ENCODE data around the gene INTS11.

INTS11 gene

DNA sequence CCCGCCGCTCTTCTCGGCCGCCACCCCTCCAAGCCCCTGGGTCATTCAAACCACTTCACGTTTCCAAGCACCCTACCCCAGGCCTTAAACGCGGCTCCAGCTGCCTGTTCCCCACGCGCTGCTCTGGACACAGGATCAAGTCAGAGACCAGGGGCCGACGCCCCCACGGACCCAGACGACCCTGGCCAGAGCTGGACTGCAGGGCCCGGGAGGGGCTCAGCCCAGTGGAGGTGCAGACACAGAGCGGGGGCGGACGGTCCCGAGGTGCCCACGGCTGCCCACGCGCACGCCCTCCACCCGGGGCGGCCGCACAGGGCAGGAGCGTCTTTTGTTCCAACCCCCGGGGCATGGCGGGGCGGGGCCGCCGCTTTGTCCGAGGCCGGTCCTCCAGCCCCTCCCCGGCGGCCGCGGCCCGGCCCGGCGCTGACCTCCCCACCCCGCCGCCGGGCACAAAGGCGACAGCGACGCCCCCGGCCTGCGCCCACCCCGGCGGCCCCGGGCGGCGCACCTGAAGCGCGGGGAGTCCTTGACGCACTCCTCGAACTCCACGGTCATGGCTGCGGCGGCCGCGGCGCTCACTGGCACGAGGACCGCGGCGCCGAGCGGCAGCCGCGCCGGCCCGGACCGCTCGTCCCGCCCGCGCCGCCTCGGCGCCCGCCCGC is 17.1 kb downstream of the INTS11 start:
- peak overlapping the region; percentile 75 for H3K9ac ChIP-seq (ENCODE audit: insufficient read length)
- no peak for DNase-seq (ENCODE audit: low read depth, low spot score)
- H3K9me3 ChIP-seq (ENCODE audit: low read depth, low read length) = no peaks in the 10 kb centered on the region
- peak overlapping the region; percentile 62; the same call in 1 of the 2 replicates for H3K27ac ChIP-seq
- peaks cover 13% of the 10 kb centered on the region; the same call in 1 of the 2 replicates for H3K36me3 ChIP-seq (ENCODE audit: insufficient read depth, low read length)
- TF ChIP-seq EZH2 (IDR thresholded peaks at IDR 0.05) = no peak
- TF ChIP-seq FOXP2 (optimal IDR thresholded peaks at IDR 0.05; ENCODE audit: control extremely low read depth, extremely low read length, insufficient read depth) = no peak
- no peak for TF ChIP-seq POLR2AphosphoS5 (IDR thresholded peaks at IDR 0.05; ENCODE audit: borderline replicate concordance, low read depth, low read length)
- H3K4me3 ChIP-seq = peak overlapping the region; percentile 85

DNA sequence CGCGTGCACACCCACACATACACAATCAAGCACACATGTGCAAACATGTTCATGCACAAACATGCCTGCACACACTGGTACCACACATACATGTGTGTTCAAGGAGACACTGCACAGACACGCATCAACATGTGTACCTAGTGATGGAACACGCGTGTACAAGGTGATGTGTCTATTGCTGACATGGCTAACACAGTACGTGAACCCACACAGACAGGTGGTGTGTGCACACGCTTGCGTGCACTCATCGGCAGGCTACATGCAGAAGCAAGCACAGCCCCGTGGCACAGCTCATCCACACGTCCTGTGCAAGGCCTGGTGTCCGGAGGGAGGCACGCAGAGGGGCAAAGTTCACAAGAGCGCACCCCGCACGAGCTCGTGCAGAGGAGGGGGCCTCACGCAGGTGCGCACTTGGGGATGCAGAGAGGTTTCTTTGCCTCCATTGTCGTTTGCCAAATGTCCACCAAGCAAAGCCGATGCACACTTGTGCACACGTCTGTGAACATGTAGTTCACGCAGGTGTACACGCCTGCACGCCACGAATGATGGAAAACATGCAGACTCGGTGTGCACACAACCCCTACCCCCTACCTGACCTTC is 17.7 kb downstream of the INTS11 start:
- peak overlapping the region; percentile 75 for H3K9ac ChIP-seq (ENCODE audit: insufficient read length)
- no peak overlapping the region; the same call in 1 of the 2 replicates for H3K27ac ChIP-seq
- H3K36me3 ChIP-seq (ENCODE audit: insufficient read depth, low read length) = peaks cover 10% of the 10 kb centered on the region; the same call in 1 of the 2 replicates
- peak overlapping the region; percentile 85 for H3K4me3 ChIP-seq
- TF ChIP-seq FOXP2 (optimal IDR thresholded peaks at IDR 0.05; ENCODE audit: control extremely low read depth, extremely low read length, insufficient read depth) (no peak), POLR2AphosphoS5 (IDR thresholded peaks at IDR 0.05; ENCODE audit: borderline replicate concordance, low read depth, low read length) (no peak), EZH2 (IDR thresholded peaks at IDR 0.05) (no peak)
- no peaks in the 10 kb centered on the region for H3K9me3 ChIP-seq (ENCODE audit: low read depth, low read length)
- no peak for DNase-seq (ENCODE audit: low read depth, low spot score)

DNA sequence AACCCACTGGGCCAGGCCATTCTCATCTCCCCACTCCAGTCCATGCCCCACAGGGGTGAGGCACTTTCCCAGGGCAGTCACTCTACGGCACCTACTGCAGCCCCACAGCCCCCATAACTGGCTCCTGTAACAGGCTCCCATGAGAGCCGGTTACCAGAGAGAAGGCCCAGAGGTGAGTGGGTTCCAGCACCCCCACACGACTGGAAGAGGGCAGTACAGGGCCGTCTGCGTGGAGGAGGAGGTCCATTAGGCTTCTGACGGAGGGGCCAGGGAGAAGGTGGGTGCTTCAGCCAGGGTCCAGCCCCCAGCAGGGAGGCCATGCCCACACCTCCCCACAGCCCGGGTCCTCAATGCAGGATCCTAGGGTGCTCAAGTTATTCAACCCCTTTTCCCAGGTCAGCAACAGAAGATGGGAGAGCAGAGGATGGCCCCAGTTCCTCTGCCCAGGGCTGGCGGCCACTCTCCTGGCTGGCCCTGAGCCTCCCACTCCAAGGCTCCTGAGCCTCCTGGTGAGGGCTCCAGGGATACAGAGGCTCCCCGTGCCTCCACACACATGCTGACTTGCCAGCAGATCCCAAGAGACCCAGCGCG is 18.3 kb downstream of the INTS11 start:
- Histone ChIP-seq H3K36me3 (ENCODE audit: insufficient read depth, low read length) (peaks cover 4% of the 10 kb centered on the region; the same call in 1 of the 2 replicates), H3K9me3 (ENCODE audit: low read depth, low read length) (no peaks in the 10 kb centered on the region), H3K27ac (peak overlapping the region; percentile 80), H3K4me3 (peak overlapping the region; percentile 85), H3K9ac (ENCODE audit: insufficient read length) (peak overlapping the region; percentile 66)
- no peak for DNase-seq (ENCODE audit: low read depth, low spot score)
- TF ChIP-seq POLR2AphosphoS5 (IDR thresholded peaks at IDR 0.05; ENCODE audit: borderline replicate concordance, low read depth, low read length) = no peak
- TF ChIP-seq EZH2 (IDR thresholded peaks at IDR 0.05) = no peak
- no peak for TF ChIP-seq FOXP2 (optimal IDR thresholded peaks at IDR 0.05; ENCODE audit: control extremely low read depth, extremely low read length, insufficient read depth)

DNA sequence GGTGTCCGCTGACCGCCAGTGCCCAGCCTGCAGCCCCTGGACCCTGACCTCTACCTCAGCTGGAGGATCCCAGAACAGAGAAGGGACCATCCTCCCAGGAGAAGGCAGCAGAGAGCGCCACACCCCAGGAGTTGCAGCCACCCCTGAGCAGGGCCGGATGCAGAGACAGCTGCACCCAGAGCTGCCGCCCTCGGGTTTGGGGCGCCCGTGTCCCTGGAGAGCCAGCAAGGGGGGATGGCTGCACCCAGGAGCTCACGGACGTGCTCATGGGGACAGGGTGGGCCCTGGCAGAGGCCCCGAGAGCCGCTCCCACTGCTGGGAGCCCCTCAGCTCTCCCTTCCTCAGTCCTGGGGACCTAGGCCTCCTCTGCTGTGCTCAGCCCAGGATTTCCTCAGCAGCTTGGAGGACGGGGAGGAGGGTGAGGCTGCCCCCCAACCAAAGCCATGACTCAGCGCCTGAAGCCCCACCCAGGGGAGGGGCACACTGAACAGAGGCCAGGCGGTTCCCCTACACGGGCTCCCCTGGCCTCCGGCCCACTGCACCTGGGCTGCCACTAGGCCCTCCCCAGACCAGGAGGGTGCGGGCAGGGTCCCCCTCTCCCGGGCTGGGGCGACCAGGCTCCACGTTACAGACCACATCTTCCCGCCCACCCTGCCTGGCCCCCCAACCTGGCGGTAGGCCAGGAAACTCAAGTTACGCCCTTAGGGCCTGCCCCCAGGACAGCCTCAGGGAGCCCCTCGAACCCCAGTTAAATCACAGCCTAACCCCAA is 19.0 kb downstream of the INTS11 start:
- H3K9ac ChIP-seq (ENCODE audit: insufficient read length) = peak overlapping the region; percentile 66
- DNase-seq (ENCODE audit: low read depth, low spot score) = no peak
- TF ChIP-seq EZH2 (IDR thresholded peaks at IDR 0.05) (no peak), POLR2AphosphoS5 (IDR thresholded peaks at IDR 0.05; ENCODE audit: borderline replicate concordance, low read depth, low read length) (peak; percentile 38; the same call in 1 of the 2 replicates), FOXP2 (optimal IDR thresholded peaks at IDR 0.05; ENCODE audit: control extremely low read depth, extremely low read length, insufficient read depth) (no peak)
- H3K4me3 ChIP-seq = peak overlapping the region; percentile 85
- no peaks in the 10 kb centered on the region; the same call in 1 of the 2 replicates for H3K36me3 ChIP-seq (ENCODE audit: insufficient read depth, low read length)
- H3K9me3 ChIP-seq (ENCODE audit: low read depth, low read length) = no peaks in the 10 kb centered on the region
- peak overlapping the region; percentile 80 for H3K27ac ChIP-seq

DNA sequence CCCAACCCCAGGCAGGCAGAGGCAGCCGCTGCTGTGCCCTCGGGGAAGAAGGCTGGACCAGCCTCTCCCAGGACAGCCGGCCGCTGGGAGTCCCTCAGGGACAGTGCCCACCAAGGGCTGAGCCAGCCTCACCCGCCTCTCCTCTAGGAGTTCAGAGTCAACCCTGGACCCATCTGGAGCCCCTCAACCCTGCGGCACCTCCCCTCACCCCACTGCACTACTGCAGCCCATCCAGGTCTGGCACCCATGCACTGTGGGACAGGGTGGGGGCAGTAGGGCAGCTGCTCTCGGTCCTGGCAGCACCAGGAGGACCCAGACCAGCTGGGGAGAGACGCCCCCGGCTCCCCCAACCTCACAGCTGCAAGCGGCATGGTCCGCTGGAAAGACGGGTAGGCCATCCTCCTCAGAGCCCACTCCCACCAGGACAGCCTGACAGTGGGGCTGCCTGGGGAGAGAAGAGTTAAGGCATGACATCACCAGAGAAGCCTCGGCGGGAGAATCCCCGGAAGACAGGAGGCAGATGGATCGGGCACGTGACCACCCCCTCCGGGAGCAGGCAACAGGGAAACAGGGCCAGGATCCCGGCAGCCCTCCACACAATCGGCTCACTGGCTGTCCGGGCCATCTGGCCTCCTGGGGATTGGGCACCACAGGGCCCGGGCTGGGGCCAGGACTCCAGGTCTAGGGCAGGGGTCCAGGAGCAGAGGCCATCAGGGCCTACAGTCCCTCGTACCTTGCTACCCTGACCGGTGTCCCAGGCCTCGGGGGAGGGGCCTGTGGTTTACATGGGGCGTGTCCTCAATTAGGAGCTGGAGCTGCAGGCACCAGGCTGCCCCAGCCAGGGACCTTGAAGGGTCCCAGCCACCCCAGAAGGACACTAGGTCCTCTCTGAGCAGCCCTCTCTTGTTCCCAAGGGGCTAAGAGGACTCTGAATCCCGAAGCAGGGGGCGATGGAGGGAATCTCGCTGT is 19.8 kb downstream of the INTS11 start:
- Histone ChIP-seq H3K27ac (peak overlapping the region; percentile 80), H3K36me3 (ENCODE audit: insufficient read depth, low read length) (no peaks in the 10 kb centered on the region)

DNA sequence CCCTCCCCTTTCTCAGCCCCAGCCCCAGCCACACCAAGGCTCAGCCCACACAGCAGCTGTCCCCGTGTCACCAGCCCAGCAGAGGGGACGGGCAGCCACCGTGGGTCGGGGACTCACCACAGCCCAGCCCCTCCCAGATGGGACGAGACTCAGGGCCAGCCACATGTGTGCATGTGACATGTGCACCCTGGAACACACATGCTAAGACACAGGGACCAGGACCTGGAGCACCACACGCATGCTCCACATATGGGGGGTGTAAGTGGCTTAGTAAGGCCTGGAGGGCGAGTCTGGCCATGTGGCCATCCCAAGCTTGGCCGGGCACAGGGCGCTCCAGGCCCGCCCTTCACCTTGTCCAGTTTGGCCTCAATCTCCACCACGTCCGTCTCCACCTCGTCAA is 20.7 kb downstream of the INTS11 start:
- no peak for DNase-seq (ENCODE audit: low read depth, low spot score)
- TF ChIP-seq POLR2AphosphoS5 (IDR thresholded peaks at IDR 0.05; ENCODE audit: borderline replicate concordance, low read depth, low read length) (0 out of 2 replicates have a peak, but pooled peaks have one; percentile 8), FOXP2 (optimal IDR thresholded peaks at IDR 0.05; ENCODE audit: control extremely low read depth, extremely low read length, insufficient read depth) (no peak)
- no peaks in the 10 kb centered on the region for H3K9me3 ChIP-seq (ENCODE audit: low read depth, low read length)
- H3K9ac ChIP-seq (ENCODE audit: insufficient read length) = peak overlapping the region; percentile 66
- no peaks in the 10 kb centered on the region for H3K36me3 ChIP-seq (ENCODE audit: insufficient read depth, low read length)
- H3K4me3 ChIP-seq = no peak overlapping the region
- H3K27ac ChIP-seq = no peak overlapping the region

More for the DNA sequence above, 19.8 kb downstream of the INTS11 start:
- Histone ChIP-seq H3K4me3 (peak overlapping the region; percentile 85), H3K9me3 (ENCODE audit: low read depth, low read length) (no peaks in the 10 kb centered on the region), H3K9ac (ENCODE audit: insufficient read length) (peak overlapping the region; percentile 66)
- TF ChIP-seq EZH2 (IDR thresholded peaks at IDR 0.05) = no peak
- TF ChIP-seq POLR2AphosphoS5 (IDR thresholded peaks at IDR 0.05; ENCODE audit: borderline replicate concordance, low read depth, low read length) = peak; percentile 62; the same call in 1 of the 2 replicates
- DNase-seq (ENCODE audit: low read depth, low spot score) = peak; percentile 61

DNA sequence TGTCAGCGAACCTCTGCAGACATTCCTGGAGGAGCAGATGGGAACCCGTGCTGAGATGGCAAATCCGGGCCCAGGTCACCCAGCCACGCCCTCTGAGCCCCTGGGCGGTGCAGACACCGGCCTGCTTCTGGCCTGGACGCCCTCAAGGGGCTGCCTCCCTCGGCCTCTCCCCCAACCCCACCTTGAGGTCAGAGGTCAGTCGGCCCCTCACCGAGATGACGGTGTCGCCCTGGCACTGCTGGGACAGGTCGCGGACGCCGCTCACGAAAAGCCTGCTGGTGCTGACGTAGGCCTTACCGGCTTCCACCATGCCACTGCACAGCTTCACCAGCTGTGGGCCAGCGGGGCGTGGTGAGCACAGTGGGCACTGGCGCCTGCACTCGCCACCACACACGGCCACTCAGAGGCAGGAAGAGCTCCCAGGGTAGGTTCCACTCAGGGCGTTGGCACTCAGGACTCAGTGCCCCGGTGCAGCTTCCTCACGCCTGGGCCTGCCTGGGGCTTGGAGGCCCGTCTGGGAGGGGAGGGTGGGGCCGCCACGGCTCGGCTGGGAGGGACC is 21.4 kb downstream of the INTS11 start:
- Histone ChIP-seq H3K4me3 (no peak overlapping the region), H3K9ac (ENCODE audit: insufficient read length) (no peak overlapping the region), H3K36me3 (ENCODE audit: insufficient read depth, low read length) (no peaks in the 10 kb centered on the region), H3K9me3 (ENCODE audit: low read depth, low read length) (no peaks in the 10 kb centered on the region), H3K27ac (no peak overlapping the region)
- TF ChIP-seq EZH2 (IDR thresholded peaks at IDR 0.05) (no peak), POLR2AphosphoS5 (IDR thresholded peaks at IDR 0.05; ENCODE audit: borderline replicate concordance, low read depth, low read length) (no peak), FOXP2 (optimal IDR thresholded peaks at IDR 0.05; ENCODE audit: control extremely low read depth, extremely low read length, insufficient read depth) (no peak)
- DNase-seq (ENCODE audit: low read depth, low spot score) = no peak

Data from SK-N-MC (cell line).